HG03575 (cell line): ENCODE results near the gene WDFY1.
"Not testable (repeated sequence)": the region's sequence is repeated elsewhere in the genome, so short reads cannot be mapped to it uniquely, and the experiment has no call there.

Source experiments
- ATAC-seq: cut with Tn5 transposase; IDR thresholded peaks from one replicate; pipeline ENCODE4 v1.9.1; 2021; ENCODE audit not compliant: unreplicated experiment, insufficient number of reproducible peaks, low FRiP score; ENCODE audit errors: extremely low read depth

WDFY1 gene

GRCh38 chr2:223872772-223873171 is 72.4 kb downstream of the WDFY1 start:
- ATAC-seq = not testable (repeated sequence)

GRCh38 chr2:223871661-223872060 is 73.5 kb downstream of the WDFY1 start:
- ATAC-seq = not testable (repeated sequence)

DNA sequence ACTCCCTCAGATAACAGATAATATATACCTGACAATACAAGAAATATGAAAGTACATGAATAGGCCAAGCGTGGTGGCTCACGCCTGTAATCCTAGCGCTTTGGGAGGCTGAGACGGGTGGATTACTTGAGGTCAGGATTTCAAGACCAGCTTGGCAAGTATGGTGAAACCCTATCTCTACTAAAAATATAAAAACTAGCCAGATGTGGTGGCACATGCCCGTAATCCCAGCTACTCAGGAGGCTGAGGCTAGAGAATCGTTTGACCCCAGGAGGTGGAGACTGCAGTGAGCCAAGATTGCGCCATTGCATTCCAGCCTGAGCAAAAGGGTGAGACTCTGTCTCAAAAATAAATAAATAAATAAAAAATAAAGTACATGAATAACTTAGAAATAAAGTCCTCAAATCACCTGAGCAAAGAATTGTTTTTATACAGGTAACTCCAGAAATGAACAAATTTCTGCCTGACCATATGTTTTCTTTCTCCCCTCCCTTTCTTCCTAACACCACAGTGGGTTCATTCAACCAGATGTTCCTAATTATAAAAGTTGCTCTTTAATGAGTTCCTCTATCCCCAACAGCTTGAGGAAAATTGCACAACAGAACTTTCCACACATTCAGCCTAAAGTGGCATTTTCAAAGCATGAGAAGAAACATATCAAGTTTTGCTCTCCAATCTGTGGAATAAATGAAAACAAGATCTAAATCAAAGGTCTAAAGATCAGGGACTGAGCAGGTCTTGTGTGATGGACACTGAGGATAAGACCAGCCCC is 74.1 kb downstream of the WDFY1 start:
- ATAC-seq = no peak

GRCh38 chr2:223868005-223868404 is 77.1 kb downstream of the WDFY1 start:
- ATAC-seq = no peak

GRCh38 chr2:223865907-223866508 is 79.1 kb downstream of the WDFY1 start:
- ATAC-seq = no peak

DNA sequence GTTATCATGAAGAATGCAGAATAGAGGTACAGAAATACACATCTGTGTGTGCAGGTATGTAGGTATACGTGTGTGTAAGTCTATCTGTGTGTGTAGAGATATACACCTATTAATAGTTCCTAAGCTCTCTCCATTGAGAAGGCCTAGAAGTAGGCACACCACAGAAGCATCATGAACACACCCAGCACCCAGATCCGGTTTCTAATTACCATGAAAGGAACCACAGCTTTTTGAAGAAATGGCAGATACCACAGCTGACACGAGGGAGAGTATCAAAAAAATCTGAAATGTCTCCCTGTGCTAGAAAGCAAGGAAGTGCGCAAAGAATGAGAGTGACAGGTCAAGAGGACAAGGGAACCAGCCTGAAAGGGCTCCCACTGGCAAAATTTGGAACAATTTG is 80.0 kb downstream of the WDFY1 start:
- no peak for ATAC-seq

- no peak for ATAC-seq
Observed at GRCh38 chr2:223863491-223863890, 81.6 kb downstream of the WDFY1 start.

DNA sequence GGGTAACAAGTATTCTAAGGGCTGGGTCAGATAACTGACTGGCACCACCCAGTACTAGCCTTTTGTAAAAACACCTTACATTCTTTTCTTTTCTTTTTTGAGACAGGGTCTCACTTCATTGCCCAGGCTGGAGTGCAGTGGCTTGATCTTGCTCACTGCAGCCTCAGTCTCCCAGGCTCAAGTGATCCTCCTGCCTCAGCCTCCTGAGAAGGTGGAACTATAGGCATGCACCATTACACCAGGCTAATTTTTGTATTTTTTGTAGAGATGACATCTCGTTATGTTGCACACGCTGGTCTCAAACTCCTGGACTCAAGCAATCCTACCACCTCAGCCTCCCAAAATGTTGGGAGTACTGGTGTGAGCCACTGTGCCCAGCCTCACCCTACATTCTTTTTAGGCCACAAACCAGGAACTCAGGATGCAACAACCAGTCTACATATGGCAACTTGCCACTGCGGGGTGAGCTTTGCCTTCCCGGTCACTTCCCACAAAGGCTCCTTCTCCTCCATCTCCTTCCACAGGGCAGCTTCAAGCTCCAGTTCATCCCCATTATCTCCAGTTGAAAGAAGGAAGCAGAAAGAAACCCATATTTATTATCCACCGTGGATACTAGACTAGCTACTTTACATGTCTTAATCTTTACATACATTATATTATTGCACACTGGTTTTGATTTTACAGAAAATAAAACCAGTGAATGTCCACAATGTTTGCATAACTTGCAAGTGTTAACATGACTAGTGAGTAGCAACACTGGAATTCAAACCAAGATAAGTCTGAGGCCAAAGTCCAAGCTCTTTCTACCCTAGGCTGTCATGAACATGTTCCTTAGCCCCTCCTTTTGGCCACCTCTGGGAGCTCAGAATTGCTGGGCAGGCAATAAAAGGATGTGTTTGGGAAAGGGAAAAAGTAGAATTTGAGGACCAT is 84.1 kb downstream of the WDFY1 start:
- no peak for ATAC-seq

GRCh38 chr2:223859070-223859469 is 86.1 kb downstream of the WDFY1 start:
- ATAC-seq = no peak

- ATAC-seq = no peak
Observed at GRCh38 chr2:223856584-223856983, 88.6 kb downstream of the WDFY1 start.

- ATAC-seq = no peak
Observed at GRCh38 chr2:223856021-223856420, 89.1 kb downstream of the WDFY1 start.

GRCh38 chr2:223855426-223855825 is 89.7 kb downstream of the WDFY1 start:
- ATAC-seq = no peak

- no peak for ATAC-seq
Observed at GRCh38 chr2:223854741-223855140, 90.4 kb downstream of the WDFY1 start.

GRCh38 chr2:223853425-223853837 is 91.7 kb downstream of the WDFY1 start:
- no peak for ATAC-seq

DNA sequence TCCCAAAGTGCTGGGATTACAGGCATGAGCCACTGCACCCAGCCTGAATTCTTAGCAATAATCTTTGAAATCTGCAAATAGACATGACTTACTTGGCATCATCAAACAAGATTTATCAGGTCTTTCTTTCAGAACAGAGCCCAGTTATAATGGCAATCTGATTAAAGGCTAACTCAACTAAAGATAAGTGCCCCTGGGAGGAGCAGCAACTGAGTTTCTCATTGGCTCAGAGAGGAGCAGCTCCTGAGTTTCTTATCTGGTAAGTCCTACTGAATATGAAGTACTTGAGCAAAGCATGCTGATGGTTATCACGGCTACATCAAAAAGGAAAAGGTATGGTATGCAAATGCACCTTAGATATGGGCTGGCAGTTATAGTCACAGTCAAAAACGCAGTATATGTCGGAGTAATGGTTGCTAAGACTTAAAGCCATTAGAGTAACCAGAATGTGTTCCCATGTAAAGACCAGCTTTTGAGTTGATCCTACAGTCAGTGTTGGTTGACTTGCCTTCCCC is 92.8 kb downstream of the WDFY1 start:
- ATAC-seq = no peak

DNA sequence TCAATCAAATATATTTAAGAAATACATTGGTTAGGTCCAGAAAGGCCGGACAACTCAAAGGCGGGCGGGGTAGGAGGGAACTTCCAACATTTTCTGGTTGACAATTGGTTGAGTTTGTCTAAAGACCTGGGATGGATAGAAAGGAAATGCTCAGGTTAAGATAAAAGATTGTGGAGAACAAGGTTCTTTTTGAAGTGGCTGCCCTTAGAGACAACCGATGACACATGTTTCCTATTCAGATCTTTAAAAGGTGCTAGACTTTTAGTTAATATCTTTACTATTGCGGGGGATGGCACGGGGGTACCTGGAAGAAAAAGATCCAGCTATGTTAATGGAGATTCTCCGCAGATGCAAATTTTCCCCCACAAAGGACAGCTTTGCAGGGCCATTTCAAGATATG is 97.7 kb downstream of the WDFY1 start:
- no peak for ATAC-seq

DNA sequence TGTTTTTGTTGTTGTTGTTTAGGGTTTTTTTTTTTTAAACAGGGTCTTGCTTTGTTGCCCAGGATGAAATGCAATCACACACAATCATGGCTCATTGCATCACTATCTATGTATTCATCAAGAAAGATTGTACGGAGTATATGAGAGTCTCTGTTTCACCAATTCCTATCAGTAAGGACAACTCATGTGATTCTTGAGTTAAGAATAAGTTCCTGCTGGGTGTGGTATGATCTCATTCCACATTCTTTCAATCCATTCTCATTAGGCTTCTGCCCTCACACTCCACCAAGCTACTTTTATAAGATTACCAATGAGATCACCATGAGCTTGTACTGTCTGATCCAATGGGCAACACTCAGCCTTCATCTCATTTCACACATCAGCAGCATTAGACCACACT is 98.6 kb downstream of the WDFY1 start:
- ATAC-seq = no peak

- ATAC-seq = no peak
Observed at GRCh38 chr2:223841436-223842190, 103.5 kb downstream of the WDFY1 start.
